GM19193 (cell line): ENCODE measurements around the gene PFDN6.
A peak's percentile ranks its signal among the peaks of the same experiment; 100 is the strongest.

Experiments used
- POLR2A ChIP-seq: IDR thresholded peaks from 4 replicates; pipeline ENCODE4 v1.6.1; 2011; ENCODE audit not compliant: insufficient read depth, insufficient read length; ENCODE audit errors: extremely low read depth

PFDN6 gene

GRCh38 chr6:33288141-33288920 is 1.1 kb upstream of the PFDN6 start:
- no peak for TF ChIP-seq POLR2A

GRCh38 chr6:33289784-33290315 is 449 bp downstream of the PFDN6 start:
- no peak for TF ChIP-seq POLR2A

- TF ChIP-seq POLR2A = no peak
Measured at GRCh38 chr6:33290459-33290858, 1.1 kb downstream of the PFDN6 start.

- TF ChIP-seq POLR2A = no peak
Measured at GRCh38 chr6:33292996-33293682, 3.7 kb downstream of the PFDN6 start.

- no peak for TF ChIP-seq POLR2A
Measured at GRCh38 chr6:33294086-33294823, 4.9 kb downstream of the PFDN6 start.

GRCh38 chr6:33295621-33296369 is 6.4 kb downstream of the PFDN6 start:
- no peak for TF ChIP-seq POLR2A

GRCh38 chr6:33296797-33297405 is 7.5 kb downstream of the PFDN6 start:
- no peak for TF ChIP-seq POLR2A

GRCh38 chr6:33297406-33297955 is 8.1 kb downstream of the PFDN6 start:
- no peak for TF ChIP-seq POLR2A

GRCh38 chr6:33297956-33298772 is 8.8 kb downstream of the PFDN6 start:
- no peak for TF ChIP-seq POLR2A

GRCh38 chr6:33298773-33299236 is 9.4 kb downstream of the PFDN6 start, which contains the start of gene RGL2:
Gene RGL2 (minus strand): TSS chr6:33298942. CDS start chr6:33298610, 332 bp downstream.
- no peak for TF ChIP-seq POLR2A

GRCh38 chr6:33299237-33299944 is 10.0 kb downstream of the PFDN6 start:
- peak; percentile 93 for TF ChIP-seq POLR2A

- no peak for TF ChIP-seq POLR2A
Measured at GRCh38 chr6:33301877-33302276, 12.5 kb downstream of the PFDN6 start.
